Testis (tissue), 3 donors: ENCODE data around the gene ZNF281. TPM values are rescaled to one million over a fixed set of nuclear protein-coding genes. Genes with fewer than 3 reads are reported as not detected.
"Not testable (repeated sequence)": the region's sequence is repeated elsewhere in the genome, so short reads cannot be mapped to it uniquely, and the experiment has no call there.

Experiments
- DNase-seq: peaks from one replicate; pipeline ENCODE4 v3.0.0-alpha.2; 2019
- H3K27ac ChIP-seq, 2 donors: fragments of 200-600 bp; sonication (generic); one replicate each; pipeline ENCODE4 v1.5.1; 2019
- H3K27me3 ChIP-seq: fragments of 200-600 bp; sonication (generic); one replicate; pipeline ENCODE4 v1.5.1; 2019
- H3K36me3 ChIP-seq: fragments of 200-600 bp; sonication (generic); one replicate; pipeline ENCODE4 v1.5.1; 2017; ENCODE audit warnings: low read depth; ENCODE audit errors: missing control alignments
- H3K4me1 ChIP-seq: fragments of 200-600 bp; sonication (generic); one replicate; pipeline ENCODE4 v1.5.1; 2019
- H3K4me3 ChIP-seq, 2 donors: fragments of 200-600 bp; sonication (generic); one replicate each; pipeline ENCODE4 v1.5.1; 2017 to 2019
- H3K9me3 ChIP-seq: fragments of 200-600 bp; sonication (generic); one replicate; pipeline ENCODE4 v1.5.1; 2017
- POLR2A ChIP-seq: fragments of 450-650 bp; IDR thresholded peaks from one replicate; pipeline ENCODE4 v1.6.1; 2017; ENCODE audit warnings: antibody characterized with exemption, mild to moderate bottlenecking, moderate library complexity
- WGBS, 2 donors: methylation state at CpG; one replicate each; pipeline ENCODE4 v1.1.5; 2018; 5-methylcytosine and 5-hydroxymethylcytosine counted together
- intact Hi-C: fragments of 100-400 bp; cut with DNase I; formaldehyde crosslinking; loops from one replicate; pipeline ENCODE4 v1.15.1; 2023; ENCODE audit warnings: low total_unique reads
- polyA plus RNA-seq: library from polyadenylated mRNA; stranded (reverse); fragments of 350-450 nt; fragmentation: Illumina TruSeq; extraction: RNeasy Lipid Tissue Mini Kit (QIAGEN cat#74804); gene quantifications from one replicate; pipeline ENCODE4 v1.2.3, GENCODE V29; 2014; ENCODE audit warnings: low read depth, low replicate concordance; ENCODE audit not compliant: insufficient read depth
- total RNA-seq, 2 donors: library from RNA; depleted of rRNA; stranded (reverse); fragments of >200 nt; gene quantifications; one replicate each; pipeline ENCODE4 v1.2.3, GENCODE V29; 2016
- TF ChIP-seq, protein P1 (sequence below), 3 experiments: fragments of 450-650 bp in 2 of 3; fragments of 200-600 bp in 1 of 3; sonication (generic) in 1 of 3; IDR thresholded peaks; one replicate each; pipeline ENCODE4 v1.5.1; 2016 to 2019; ENCODE audit warnings: antibody characterized with exemption in 3 of 3, mild to moderate bottlenecking in 2 of 3, moderate library complexity in 1 of 3

Gene ZNF281
- total and polyA plus RNA-seq, 3 donors from 2014 or later: 17.5 to 21.7 (median 18.0) TPM

DNA sequence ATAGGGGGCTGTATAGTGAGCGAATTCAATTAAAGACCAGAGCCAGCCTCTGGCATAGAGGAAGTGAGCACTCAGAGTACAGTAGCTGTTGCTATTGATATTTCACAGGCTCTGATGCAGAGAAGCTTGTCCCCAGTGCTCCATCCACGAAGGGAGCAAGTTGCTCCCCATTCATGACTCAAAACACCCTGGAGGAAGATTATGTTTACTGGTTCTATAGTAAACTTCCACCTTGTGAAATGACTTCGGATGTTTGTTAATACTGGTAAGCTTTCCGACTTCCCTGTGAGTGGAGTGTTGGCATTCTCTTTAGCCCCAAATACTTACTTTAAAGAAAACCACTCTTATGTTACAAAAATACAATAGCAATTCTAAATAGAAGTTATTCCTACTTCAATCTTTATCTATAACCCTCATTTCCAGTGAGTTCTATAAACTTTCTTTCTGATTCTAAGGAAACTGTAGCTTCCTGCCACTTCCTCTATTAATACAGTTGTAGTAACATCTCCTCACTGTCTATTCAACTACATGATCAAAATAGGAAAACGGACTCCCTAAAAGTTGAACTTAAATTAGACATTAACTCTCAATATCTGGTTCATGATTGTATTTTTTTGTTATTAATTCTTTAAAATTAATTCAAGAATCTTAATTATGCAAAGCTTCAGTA lies 46.4 kb downstream of the ZNF281 start:
- TF ChIP-seq, protein P1, sequence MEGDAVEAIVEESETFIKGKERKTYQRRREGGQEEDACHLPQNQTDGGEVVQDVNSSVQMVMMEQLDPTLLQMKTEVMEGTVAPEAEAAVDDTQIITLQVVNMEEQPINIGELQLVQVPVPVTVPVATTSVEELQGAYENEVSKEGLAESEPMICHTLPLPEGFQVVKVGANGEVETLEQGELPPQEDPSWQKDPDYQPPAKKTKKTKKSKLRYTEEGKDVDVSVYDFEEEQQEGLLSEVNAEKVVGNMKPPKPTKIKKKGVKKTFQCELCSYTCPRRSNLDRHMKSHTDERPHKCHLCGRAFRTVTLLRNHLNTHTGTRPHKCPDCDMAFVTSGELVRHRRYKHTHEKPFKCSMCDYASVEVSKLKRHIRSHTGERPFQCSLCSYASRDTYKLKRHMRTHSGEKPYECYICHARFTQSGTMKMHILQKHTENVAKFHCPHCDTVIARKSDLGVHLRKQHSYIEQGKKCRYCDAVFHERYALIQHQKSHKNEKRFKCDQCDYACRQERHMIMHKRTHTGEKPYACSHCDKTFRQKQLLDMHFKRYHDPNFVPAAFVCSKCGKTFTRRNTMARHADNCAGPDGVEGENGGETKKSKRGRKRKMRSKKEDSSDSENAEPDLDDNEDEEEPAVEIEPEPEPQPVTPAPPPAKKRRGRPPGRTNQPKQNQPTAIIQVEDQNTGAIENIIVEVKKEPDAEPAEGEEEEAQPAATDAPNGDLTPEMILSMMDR (IDR thresholded peaks at IDR 0.05): no peak
- no peak for TF ChIP-seq POLR2A
- Histone ChIP-seq H3K36me3 (no peaks in the 10 kb centered on the region), H3K9me3 (no peaks in the 10 kb centered on the region), H3K4me3 (no peak overlapping the region), H3K27me3 (no peaks in the 10 kb centered on the region), H3K4me1 (no peaks in the 10 kb centered on the region), H3K27ac (no peak overlapping the region)
- intact Hi-C loops: no loop called here
- DNase-seq: no peak
- 67 to 73% methylated on average over 5 of the region's 5 CpGs for WGBS, 2 donors

DNA sequence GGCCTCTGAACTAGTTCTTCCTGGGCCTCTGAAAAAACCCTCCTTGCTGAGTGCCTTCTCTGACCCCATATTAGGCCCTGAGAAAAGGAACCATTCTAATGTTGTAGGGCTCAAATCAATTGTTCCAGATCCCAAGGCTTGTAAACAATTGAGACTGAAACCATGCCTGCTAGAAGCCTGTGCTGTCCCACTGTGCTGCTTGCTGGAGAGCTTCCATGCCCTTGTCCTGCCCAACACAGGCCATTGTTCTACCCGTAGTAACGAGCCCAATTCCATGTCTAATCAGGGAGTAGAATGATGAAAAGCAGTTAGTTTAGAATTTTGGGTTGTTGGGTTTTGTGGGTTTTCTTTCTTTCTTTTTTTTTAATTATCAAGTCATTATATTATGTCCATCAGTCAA lies 47.4 kb downstream of the ZNF281 start:
- Histone ChIP-seq H3K36me3 (no peaks in the 10 kb centered on the region), H3K27me3 (no peaks in the 10 kb centered on the region), H3K27ac (no peak overlapping the region), H3K9me3 (no peaks in the 10 kb centered on the region), H3K4me1 (no peaks in the 10 kb centered on the region), H3K4me3 (no peak overlapping the region)
- TF ChIP-seq, protein P1 (IDR thresholded peaks at IDR 0.05): no peak
- no peak for TF ChIP-seq POLR2A
- intact Hi-C loops: no loop called here
- no peak for DNase-seq
- 78 to 90% methylated on average over 2 of the region's 2 CpGs for WGBS, 2 donors

DNA sequence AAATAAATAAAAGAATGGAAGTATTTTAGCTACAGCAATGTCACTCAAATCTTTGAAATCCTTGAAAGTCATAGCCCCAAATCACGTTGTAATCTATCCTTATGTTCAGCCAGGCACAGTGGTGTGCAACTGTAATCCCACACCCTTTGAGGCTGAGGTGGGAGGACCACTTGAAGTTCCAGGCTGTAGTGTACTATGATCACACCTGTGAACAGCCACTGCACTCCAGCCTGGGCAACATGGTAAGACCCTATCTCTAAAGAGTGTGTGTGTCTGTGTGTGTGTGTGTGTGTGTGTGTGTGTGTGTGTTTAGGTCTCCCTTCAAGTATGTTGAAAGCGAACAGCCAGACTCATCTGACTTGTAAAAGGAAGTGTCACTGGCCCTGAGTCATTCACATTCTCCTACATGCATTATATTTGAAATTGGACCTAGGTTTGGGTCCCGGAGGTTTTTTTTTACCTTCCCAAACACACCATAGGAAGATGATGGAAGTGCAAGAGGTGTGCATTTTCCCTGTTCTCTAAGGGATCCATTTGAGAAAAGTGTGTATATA lies 50.1 kb downstream of the ZNF281 start:
- H3K9me3 ChIP-seq: no peaks in the 10 kb centered on the region
- WGBS, 2 donors: 69 to 78% methylated on average over 3 of the region's 3 CpGs

DNA sequence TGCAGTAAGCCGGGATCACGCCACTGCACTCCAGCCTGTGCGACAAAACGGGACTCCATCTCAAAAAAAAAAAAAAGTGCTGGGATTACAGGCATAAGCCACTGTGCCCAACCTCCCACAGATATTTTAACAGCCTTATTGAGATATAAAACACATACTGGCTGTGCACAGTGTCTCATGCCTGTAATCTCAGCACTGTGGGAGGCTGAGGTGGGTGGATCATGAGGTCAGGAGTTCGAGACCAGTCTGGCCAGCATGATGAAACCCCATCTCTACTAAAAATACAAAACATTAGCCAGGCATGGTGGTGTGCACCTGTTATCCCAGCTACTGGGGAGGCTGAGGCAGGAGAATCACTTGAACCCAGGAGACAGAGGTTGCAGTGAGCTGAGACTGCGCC lies 51.9 kb downstream of the ZNF281 start:
- H3K27me3 ChIP-seq, DNase-seq, H3K9me3 ChIP-seq, H3K4me1 ChIP-seq, H3K27ac ChIP-seq, H3K36me3 ChIP-seq, H3K4me3 ChIP-seq, intact Hi-C loops: not testable (repeated sequence)
- 80 to 94% methylated on average over 6 of the region's 6 CpGs for WGBS, 2 donors

More for the DNA sequence above, 50.1 kb downstream of the ZNF281 start:
- intact Hi-C loops: no loop called here
- DNase-seq: no peak
- no peak for TF ChIP-seq POLR2A
- TF ChIP-seq, protein P1 (IDR thresholded peaks at IDR 0.05): no peak
- Histone ChIP-seq H3K4me3 (no peak overlapping the region), H3K27ac (no peak overlapping the region), H3K27me3 (no peaks in the 10 kb centered on the region), H3K36me3 (no peaks in the 10 kb centered on the region), H3K4me1 (no peaks in the 10 kb centered on the region)

DNA sequence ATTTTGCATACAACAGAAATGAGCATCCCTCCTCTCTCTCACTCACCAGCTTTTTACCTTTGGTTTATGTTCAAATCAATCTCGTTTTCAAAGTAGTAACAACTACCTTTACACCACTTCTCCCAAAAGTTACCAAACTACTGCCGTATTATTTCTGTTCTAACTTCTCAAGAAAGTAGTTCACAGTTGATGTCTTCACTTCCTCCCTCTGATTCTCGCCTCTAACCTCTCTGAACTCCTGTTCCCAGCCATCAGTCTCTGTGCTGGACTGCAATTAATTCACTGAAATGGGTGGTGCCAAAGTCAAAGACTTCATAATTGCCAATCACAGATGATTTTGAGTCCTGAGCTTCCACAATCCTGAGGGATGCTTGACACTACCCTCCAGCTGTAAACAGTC lies 54.0 kb downstream of the ZNF281 start:
- no peaks in the 10 kb centered on the region for H3K4me1 ChIP-seq
- H3K27ac ChIP-seq: no peak overlapping the region
- H3K36me3 ChIP-seq: no peaks in the 10 kb centered on the region
- H3K4me3 ChIP-seq: no peak overlapping the region
- no peaks in the 10 kb centered on the region for H3K9me3 ChIP-seq
- 63 to 77% methylated on average over 3 of the region's 3 CpGs for WGBS, 2 donors
- no peaks in the 10 kb centered on the region for H3K27me3 ChIP-seq
- no peak for DNase-seq
- TF ChIP-seq, protein P1 (IDR thresholded peaks at IDR 0.05): no peak
- TF ChIP-seq POLR2A: no peak
- intact Hi-C loops: no loop called here

Other genes starting within 250 kb of the ZNF281 start
- gene KIF14, start 210.7 kb upstream of the ZNF281 start, total RNA-seq: 1 to 10 TPM; 3.5 to 6.8 TPM
- gene KIF14, start 210.7 kb upstream of the ZNF281 start, polyA plus RNA-seq: 1.8 TPM